Measurements from ENCODE around the gene RBBP8NL. TPM values are rescaled to one million over a fixed set of nuclear protein-coding genes. Genes with fewer than 3 reads are reported as not detected.

The RBBP8NL gene
- total RNA-seq, 1 experiment from 2014 or later = 14.0 TPM

DNA sequence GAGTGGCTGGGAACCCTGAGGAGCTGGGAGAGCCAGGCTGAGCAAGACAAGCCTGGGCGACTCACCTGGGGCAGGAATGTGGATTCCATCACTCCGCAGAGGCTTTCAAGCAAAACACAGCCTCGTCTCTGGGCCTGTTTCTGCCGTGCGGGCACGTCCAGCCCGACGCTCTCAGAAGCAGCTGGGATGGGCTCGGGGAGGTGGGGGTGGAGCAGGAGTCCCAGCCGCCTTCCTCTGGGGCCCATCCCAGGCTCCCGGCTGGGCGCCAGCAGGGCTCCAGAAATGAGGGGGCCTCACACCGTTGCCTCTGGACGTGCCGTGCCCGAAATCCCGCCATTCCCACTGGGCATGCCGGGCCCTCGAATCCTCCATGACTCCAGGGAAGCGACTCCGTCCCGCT lies 49.1 kb downstream of the RBBP8NL start:
- Histone ChIP-seq H3K4me2 (no peak overlapping the region), H3K9me3 (ENCODE audit: insufficient read depth, low read depth) (no peaks in the 10 kb centered on the region), H3K9me2 (ENCODE audit: insufficient read depth) (no peaks in the 10 kb centered on the region), H3K79me2 (ENCODE audit: low read depth) (0 out of 2 replicates have a peak, but pooled peaks cover 4% of the 10 kb centered on the region), H3K4me1 (replicated peaks; ENCODE audit: insufficient read depth) (peaks cover 18% of the 10 kb centered on the region), H3K27ac (no peak overlapping the region), H3K27me3 (ENCODE audit: insufficient read depth, low read depth) (no peaks in the 10 kb centered on the region), H3K36me3 (ENCODE audit: low read depth) (0 out of 2 replicates have a peak, but pooled peaks cover 5% of the 10 kb centered on the region), H3F3A (ENCODE audit: insufficient read depth, low read depth) (peaks cover 22% of the 10 kb centered on the region; the same call in 1 of the 2 replicates), H4K20me1 (ENCODE audit: insufficient read depth) (peaks cover 4% of the 10 kb centered on the region; the same call in 1 of the 2 replicates), H2AFZ (no peak overlapping the region), H3K4me3 (no peak overlapping the region)
- DNase-seq = peak in 1 of 2 experiments; percentile 54
- intact Hi-C loops (cut with micrococcal nuclease; ENCODE audit: unreplicated experiment) = no loop called here
- ChIA-PET POLR2A (ENCODE audit: unreplicated experiment) (interaction anchor here (0.7 kb wide), 1 partner anchor 22 kb away, joined by 3 read pairs; no protein-coding TSS in a partner anchor), CTCF (interaction anchor here (1.1 kb wide), 1 partner anchor 28 kb away, joined by 3 read pairs; no protein-coding TSS in a partner anchor)
- no TSS peak for BruUV-seq (replicated peaks)
- TF ChIP-seq EZH2 (IDR thresholded peaks at IDR 0.05; ENCODE audit: low read depth) = no peak
- TF ChIP-seq, protein P1, sequence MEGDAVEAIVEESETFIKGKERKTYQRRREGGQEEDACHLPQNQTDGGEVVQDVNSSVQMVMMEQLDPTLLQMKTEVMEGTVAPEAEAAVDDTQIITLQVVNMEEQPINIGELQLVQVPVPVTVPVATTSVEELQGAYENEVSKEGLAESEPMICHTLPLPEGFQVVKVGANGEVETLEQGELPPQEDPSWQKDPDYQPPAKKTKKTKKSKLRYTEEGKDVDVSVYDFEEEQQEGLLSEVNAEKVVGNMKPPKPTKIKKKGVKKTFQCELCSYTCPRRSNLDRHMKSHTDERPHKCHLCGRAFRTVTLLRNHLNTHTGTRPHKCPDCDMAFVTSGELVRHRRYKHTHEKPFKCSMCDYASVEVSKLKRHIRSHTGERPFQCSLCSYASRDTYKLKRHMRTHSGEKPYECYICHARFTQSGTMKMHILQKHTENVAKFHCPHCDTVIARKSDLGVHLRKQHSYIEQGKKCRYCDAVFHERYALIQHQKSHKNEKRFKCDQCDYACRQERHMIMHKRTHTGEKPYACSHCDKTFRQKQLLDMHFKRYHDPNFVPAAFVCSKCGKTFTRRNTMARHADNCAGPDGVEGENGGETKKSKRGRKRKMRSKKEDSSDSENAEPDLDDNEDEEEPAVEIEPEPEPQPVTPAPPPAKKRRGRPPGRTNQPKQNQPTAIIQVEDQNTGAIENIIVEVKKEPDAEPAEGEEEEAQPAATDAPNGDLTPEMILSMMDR (conservative IDR thresholded peaks at IDR 0.05) = no peak

- H3F3A ChIP-seq (ENCODE audit: insufficient read depth, low read depth) = peaks cover 18% of the 10 kb centered on the region; the same call in 1 of the 2 replicates
- 0 out of 2 replicates have a peak, but pooled peaks cover 5% of the 10 kb centered on the region for H3K36me3 ChIP-seq (ENCODE audit: low read depth)
- ChIA-PET POLR2A (ENCODE audit: unreplicated experiment) (no interaction called here), CTCF (interaction anchor here (1.1 kb wide), 1 partner anchor 28 kb away, joined by 3 read pairs; no protein-coding TSS in a partner anchor)
- H3K4me2 ChIP-seq = no peak overlapping the region
- no TSS peak for BruUV-seq (replicated peaks)
- TF ChIP-seq, protein P1 (conservative IDR thresholded peaks at IDR 0.05) = no peak
- TF ChIP-seq EZH2 (IDR thresholded peaks at IDR 0.05; ENCODE audit: low read depth) = no peak
- H4K20me1 ChIP-seq (ENCODE audit: insufficient read depth) = peaks cover 4% of the 10 kb centered on the region; the same call in 1 of the 2 replicates
- H3K9me3 ChIP-seq (ENCODE audit: insufficient read depth, low read depth) = no peaks in the 10 kb centered on the region
- 0 out of 2 replicates have a peak, but pooled peaks cover 4% of the 10 kb centered on the region for H3K79me2 ChIP-seq (ENCODE audit: low read depth)
- no peaks in the 10 kb centered on the region for H3K27me3 ChIP-seq (ENCODE audit: insufficient read depth, low read depth)
- H2AFZ ChIP-seq = no peak overlapping the region
- no peaks in the 10 kb centered on the region for H3K9me2 ChIP-seq (ENCODE audit: insufficient read depth)
- intact Hi-C loops (cut with micrococcal nuclease; ENCODE audit: unreplicated experiment) = no loop called here
- H3K27ac ChIP-seq = no peak overlapping the region
- peaks cover 18% of the 10 kb centered on the region for H3K4me1 ChIP-seq (replicated peaks; ENCODE audit: insufficient read depth)
- peak in 1 of 2 experiments; percentile 51 for DNase-seq
- H3K4me3 ChIP-seq = no peak overlapping the region
These were observed 49.6 kb downstream of the RBBP8NL start for GRCh38 chr20:62377615-62378178.

- Histone ChIP-seq H3F3A (ENCODE audit: insufficient read depth, low read depth) (peaks cover 15% of the 10 kb centered on the region; the same call in 1 of the 2 replicates), H3K9me2 (ENCODE audit: insufficient read depth) (no peaks in the 10 kb centered on the region), H3K79me2 (ENCODE audit: low read depth) (no peaks in the 10 kb centered on the region), H3K4me2 (no peak overlapping the region), H4K20me1 (ENCODE audit: insufficient read depth) (no peaks in the 10 kb centered on the region), H3K27me3 (ENCODE audit: insufficient read depth, low read depth) (no peaks in the 10 kb centered on the region), H3K9me3 (ENCODE audit: insufficient read depth, low read depth) (no peaks in the 10 kb centered on the region), H2AFZ (no peak overlapping the region), H3K4me3 (no peak overlapping the region), H3K4me1 (replicated peaks; ENCODE audit: insufficient read depth) (peaks cover 18% of the 10 kb centered on the region), H3K36me3 (ENCODE audit: low read depth) (0 out of 2 replicates have a peak, but pooled peaks cover 5% of the 10 kb centered on the region), H3K27ac (no peak overlapping the region)
- ChIA-PET POLR2A (ENCODE audit: unreplicated experiment) (no interaction called here), CTCF (interaction anchor here (1.1 kb wide), 1 partner anchor 27 kb away, joined by 3 read pairs; no protein-coding TSS in a partner anchor)
- TF ChIP-seq, protein P1 (conservative IDR thresholded peaks at IDR 0.05) = no peak
- no peak for TF ChIP-seq EZH2 (IDR thresholded peaks at IDR 0.05; ENCODE audit: low read depth)
- no peak for DNase-seq
- no TSS peak for BruUV-seq (replicated peaks)
- intact Hi-C loops (cut with micrococcal nuclease; ENCODE audit: unreplicated experiment) = no loop called here
These were observed 50.3 kb downstream of the RBBP8NL start for GRCh38 chr20:62377064-62377461.

All from PC-9 (cell line).